Stimulated activated CD8-positive, alpha-beta memory T cell treated with anti-CD3 and anti-CD28 coated beads, Interleukin-15, amount 100 ng/mL, for 24 hours (primary cell): ENCODE measurements around the gene CASD1.

Source experiments
- DNase-seq: peaks from one replicate; pipeline ENCODE4 v3.0.0-alpha.2; 2020; ENCODE audit warnings: low read depth

The CASD1 gene

GRCh38 chr7:94509264-94509886 lies at the start of gene CASD1:
Gene CASD1 (plus strand): TSS chr7:94509809. CDS start chr7:94510085, 276 bp downstream.
- DNase-seq, result no peak

GRCh38 chr7:94466516-94466915 lies 43.1 kb upstream of the CASD1 start:
- no peak for DNase-seq

GRCh38 chr7:94471604-94472003 lies 38.0 kb upstream of the CASD1 start:
- DNase-seq, result no peak

- no peak for DNase-seq
Measured at GRCh38 chr7:94472608-94473007, 37.0 kb upstream of the CASD1 start.

GRCh38 chr7:94476251-94476840 lies 33.3 kb upstream of the CASD1 start:
- DNase-seq, result no peak

GRCh38 chr7:94477878-94478277 lies 31.7 kb upstream of the CASD1 start:
- DNase-seq, result no peak

- no peak for DNase-seq
Measured at GRCh38 chr7:94478648-94479214, 30.9 kb upstream of the CASD1 start.

- no peak for DNase-seq
Measured at GRCh38 chr7:94481279-94481678, 28.3 kb upstream of the CASD1 start.

- DNase-seq, result no peak
Measured at GRCh38 chr7:94482796-94483195, 26.8 kb upstream of the CASD1 start.

- DNase-seq, result no peak
Measured at GRCh38 chr7:94483843-94484242, 25.8 kb upstream of the CASD1 start.

GRCh38 chr7:94486216-94486615 lies 23.4 kb upstream of the CASD1 start:
- no peak for DNase-seq

- no peak for DNase-seq
Measured at GRCh38 chr7:94491410-94491809, 18.2 kb upstream of the CASD1 start.

- DNase-seq, result no peak
Measured at GRCh38 chr7:94492601-94493000, 17.0 kb upstream of the CASD1 start.

GRCh38 chr7:94497874-94498670 lies 11.5 kb upstream of the CASD1 start:
- DNase-seq, result no peak

GRCh38 chr7:94498918-94499317 lies 10.7 kb upstream of the CASD1 start:
- no peak for DNase-seq

- no peak for DNase-seq
Measured at GRCh38 chr7:94507462-94507861, 2.1 kb upstream of the CASD1 start.

- no peak for DNase-seq
Measured at GRCh38 chr7:94507962-94508361, 1.6 kb upstream of the CASD1 start.

- peak; percentile 37 for DNase-seq
Measured at GRCh38 chr7:94509887-94510581, 425 bp downstream of the CASD1 start.

GRCh38 chr7:94510582-94511496 lies 1.2 kb downstream of the CASD1 start:
- peak; percentile 5 for DNase-seq

- DNase-seq, result no peak
Measured at GRCh38 chr7:94511718-94512117, 2.1 kb downstream of the CASD1 start.
